Activated CD4-positive, alpha-beta T cell treated with anti-CD3 and anti-CD28 coated beads for 24 hours (primary cell): Measurements from ENCODE around the gene PPP1R3D.

Experiments used
- DNase-seq, 2 donors: peaks; one replicate each; pipeline ENCODE4 v3.0.0-alpha.2; 2020; ENCODE audit warnings: low read depth in 2 of 2

Gene PPP1R3D

GRCh38 chr20:59948212-59948611 is 8.1 kb upstream of the PPP1R3D start:
- DNase-seq, result no peak

GRCh38 chr20:59947376-59947775 is 7.3 kb upstream of the PPP1R3D start:
- no peak for DNase-seq

DNA sequence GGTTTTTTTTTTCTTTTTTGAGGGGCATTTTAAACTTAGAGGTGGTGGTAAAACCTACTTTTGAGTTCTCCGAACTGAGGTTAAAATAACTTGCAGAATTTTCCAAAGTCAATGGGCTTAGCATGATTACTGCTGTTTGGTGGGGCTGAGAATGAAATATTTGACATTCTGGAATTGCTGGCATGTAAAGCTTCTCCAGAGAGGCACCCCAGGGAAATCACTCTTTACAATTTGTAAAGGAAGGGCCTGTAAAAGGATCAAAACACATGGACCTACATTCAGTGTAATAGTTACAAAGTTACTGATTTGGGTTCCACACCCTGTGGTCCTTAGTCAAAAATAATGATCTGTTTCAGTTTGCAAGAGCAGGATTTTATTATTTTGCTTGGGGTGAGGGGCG is 5.6 kb upstream of the PPP1R3D start:
- no peak for DNase-seq

DNA sequence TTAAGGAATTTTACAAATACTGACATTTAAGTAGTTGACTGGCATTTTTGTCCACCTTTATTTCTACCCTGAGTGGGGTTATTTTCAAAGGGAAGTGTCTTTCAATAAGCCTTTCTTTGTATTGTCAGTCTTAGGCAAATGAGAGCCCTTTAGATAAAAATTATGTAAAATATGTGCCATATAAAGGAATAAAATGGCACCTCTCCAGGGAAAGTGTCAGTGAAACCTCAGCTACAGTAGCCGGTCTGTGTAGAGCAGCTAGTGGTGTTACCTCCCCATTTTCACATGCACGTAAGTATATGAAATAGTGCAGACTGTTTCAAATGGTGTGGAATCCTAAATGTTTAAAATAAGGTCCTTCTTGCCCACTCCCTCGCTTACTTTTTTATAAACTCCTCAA is 5.1 kb upstream of the PPP1R3D start:
- no peak for DNase-seq

- DNase-seq, result no peak
Measured at GRCh38 chr20:59944726-59945125, 4.6 kb upstream of the PPP1R3D start.

- DNase-seq, result no peak
Measured at GRCh38 chr20:59942245-59942644, 2.1 kb upstream of the PPP1R3D start.

- DNase-seq, result no peak
Measured at GRCh38 chr20:59940956-59941294, 820 bp upstream of the PPP1R3D start.

GRCh38 chr20:59939879-59940128 is 301 bp downstream of the PPP1R3D start:
- DNase-seq, result no peak

DNA sequence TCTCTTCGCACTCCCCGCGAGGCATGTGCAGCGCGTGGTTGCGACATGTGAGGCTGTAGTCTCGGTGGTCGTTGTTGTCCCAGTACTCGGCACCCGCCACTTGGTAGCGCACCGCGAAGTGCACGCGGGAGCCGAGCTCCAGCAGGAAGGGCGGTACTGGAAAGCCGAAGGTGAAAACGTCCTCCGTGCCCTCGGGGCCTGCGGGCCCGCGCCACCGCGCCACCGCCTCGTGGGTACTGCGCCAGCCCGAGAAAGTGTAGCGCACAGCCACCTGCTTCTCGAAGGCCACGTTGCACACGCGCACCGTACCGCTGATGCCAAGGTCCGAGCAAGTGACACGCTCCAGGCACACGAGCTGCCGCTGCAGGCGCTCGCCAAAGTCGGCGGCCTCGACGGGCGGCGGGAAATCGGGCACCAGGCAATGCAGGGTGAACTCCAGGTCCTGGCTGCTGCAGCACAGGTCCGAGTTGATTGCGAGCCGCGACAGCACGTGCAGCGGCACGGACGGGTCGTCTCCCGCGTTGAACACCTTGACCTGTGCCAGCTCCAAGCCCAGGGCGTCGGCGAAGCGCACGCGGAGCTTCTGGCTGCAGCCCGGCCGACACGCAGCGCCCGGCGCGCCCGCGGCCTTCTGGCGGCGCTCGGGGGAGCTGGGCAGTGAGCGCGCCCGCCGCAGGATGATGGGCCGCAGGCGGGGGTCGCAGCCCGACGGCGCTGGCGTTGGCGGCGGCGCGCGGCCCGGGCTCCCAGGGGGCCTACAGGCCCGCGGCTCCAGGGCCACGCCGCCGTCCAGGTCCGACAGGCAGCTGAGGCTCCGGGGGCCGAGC is 840 bp downstream of the PPP1R3D start:
- no peak for DNase-seq

DNA sequence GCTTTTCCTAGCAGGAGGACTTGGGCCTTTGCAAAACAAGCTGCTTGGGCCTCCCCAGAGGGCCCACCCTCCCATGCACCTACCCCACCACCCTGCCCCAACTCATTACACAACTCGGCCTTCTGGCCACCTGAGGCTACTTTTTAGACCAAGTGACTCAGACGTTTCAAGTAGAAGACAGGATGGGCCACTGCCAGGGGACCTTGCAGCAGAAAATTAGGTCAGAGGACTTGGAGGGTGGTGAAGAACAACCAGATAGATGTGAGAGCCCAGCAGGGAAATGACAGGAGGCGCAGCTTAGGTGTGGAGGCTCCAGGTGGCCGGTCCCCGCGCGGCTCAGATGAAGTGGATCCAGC is 1.4 kb downstream of the PPP1R3D start:
- no peak for DNase-seq

GRCh38 chr20:59938221-59938620 is 1.9 kb downstream of the PPP1R3D start:
- no peak for DNase-seq

DNA sequence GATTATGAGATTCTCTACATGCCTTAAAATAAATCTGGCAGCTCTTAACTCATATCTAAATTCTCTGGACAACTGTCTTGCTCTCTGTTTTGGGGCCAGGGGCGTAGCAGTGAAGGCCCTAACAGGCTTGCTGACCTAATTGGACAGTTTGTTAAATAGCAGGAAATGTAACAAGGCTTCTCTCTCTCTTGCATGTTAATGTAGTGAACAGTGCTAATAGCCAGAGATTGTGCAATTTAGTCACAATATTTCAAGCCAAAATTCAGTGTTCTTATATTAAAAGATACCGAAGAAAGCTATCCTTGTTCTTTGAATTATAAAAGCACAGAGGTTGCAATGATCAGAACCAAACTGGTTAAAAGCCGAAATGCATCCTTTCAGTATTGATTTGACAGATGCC is 3.0 kb downstream of the PPP1R3D start:
- DNase-seq, result no peak

GRCh38 chr20:59936409-59936808 is 3.7 kb downstream of the PPP1R3D start:
- DNase-seq, result no peak

DNA sequence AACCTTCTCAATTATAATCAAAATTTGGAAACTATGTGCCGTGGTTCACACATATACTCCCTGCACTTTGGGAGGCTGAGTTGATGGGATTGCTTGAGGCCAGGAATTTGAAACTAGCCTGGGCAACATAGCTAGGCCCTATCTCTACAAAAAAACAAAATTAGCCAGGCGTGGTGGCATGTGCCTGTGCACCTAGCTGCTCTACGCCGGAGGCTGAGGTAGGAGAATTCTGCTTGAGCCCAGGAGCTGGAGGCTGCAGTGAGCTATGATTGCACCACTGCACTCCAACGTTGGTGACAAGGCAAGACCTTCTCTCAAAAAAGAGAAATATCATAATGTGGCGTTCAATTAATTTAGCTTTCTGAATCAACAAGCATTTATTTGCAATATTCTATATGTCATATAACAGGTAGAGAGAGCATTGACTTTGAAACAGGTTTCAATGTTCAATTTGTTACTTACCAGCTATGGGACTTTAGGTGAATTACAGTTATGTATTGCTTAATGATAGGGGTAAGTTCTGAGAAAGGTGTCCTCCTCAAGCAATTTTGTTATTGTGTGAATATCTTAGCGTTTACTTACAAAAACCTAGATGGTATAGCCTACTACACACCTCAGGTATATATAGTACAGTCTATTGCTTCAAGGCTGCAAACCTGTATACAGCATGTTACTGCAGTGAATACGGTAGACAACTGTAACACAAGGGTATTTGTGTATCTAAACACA is 4.5 kb downstream of the PPP1R3D start:
- no peak for DNase-seq

DNA sequence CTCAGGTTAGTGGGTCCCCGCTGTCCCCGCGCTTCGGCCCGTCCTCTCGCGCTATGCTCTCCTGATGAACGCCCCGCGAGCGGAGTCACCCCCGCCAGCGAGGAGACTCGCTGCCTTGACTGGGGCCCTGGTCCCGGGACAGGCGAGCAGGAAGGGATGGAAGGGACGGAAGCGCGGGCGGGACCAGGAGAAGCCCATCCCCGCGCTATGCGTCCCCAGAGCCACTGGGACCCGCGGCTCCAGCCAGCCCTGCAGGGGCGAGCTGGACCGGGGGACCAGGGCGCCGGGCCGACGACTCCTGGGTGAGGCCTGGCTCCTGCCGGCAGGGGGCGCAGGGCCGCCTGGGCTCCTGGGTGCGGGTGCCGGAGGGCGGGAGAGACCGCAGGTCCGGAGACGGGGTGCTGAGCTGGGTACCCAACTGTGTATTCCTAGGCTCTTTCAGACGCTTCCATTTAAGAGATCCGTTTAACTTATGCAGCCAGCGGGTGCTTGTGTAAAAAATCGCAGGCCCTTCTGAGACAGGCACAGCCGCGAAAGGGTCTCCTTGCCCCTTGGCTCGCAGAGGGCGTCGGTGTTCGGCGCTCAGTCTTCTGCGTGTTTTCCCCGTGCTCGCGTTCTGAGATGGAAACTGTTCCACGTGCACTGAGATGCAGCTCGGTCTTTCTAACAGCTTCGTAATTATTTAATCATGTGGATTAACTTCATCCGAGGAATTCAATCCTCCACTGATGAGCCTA is 6.1 kb downstream of the PPP1R3D start:
- peak; percentile 64 to 67 for DNase-seq

GRCh38 chr20:59933296-59933848 is 6.7 kb downstream of the PPP1R3D start, which contains the start of gene SYCP2:
Gene SYCP2, minus strand, starts transcription at chr20:59933637. Its CDS starts 11,224 bp downstream, at chr20:59922413.
- peak; percentile 26 to 38 for DNase-seq

- no peak for DNase-seq
Measured at GRCh38 chr20:59932616-59933295, 7.3 kb downstream of the PPP1R3D start.

DNA sequence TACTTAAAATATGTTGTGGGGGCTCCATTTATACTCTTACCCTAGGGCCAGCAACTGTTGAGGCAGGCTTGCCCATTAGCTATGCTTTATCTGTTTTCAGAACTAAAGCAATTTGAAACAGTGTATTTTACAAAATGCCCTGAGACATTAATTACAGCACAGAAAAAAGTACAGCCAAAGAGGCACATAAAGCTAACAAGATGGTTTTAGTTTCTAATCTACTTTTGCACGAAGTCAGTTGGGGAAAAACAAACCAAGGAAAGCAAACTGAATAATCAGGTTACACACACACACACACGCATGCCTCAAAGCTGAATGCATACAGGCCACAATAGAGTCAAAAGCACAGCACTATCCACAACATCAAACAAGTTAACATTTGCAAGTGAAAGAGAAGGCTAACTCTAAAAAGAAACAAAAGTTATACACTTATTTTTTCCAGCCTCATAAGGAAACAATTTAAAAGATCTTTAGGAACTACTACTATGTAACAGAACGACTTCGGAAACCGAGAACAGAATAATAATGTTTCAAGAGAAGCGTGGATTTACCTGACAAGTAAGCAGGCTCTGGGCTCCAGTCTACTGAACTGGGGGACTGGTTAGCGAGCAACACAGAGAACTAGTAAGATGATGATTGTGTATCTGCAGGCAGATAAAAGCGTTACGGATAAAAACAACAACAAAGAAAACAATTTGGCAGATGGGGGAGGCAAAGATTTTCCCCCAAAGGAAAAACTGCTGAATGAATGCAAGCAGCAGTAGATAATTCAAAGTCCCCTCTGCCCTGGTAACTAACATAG is 8.4 kb downstream of the PPP1R3D start:
- DNase-seq, result no peak

GRCh38 chr20:59925899-59926298 is 14.2 kb downstream of the PPP1R3D start:
- no peak for DNase-seq

GRCh38 chr20:59925359-59925758 is 14.7 kb downstream of the PPP1R3D start:
- no peak for DNase-seq

DNA sequence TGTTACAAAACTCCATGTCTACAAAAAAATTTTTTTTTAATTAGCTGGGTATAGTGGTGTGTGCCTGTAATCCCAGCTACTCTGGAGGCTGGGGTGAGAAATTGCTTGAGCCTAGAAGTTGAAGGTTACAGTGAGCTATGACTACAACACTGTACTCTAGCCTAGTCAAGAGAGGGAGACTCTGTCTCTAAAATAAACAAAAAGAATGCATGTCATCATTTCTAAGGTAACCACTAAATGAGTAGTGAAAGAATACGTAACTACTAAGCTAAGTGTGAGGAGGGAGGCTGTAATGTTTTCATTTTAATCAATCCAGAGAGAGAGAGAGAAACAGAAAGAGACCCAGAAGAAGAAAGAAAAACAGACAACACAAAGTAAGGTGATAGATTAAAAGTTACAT is 16.6 kb downstream of the PPP1R3D start:
- no peak for DNase-seq
